IMR-90 (cell line): ENCODE measurements around the gene CTDSP1. TPM values are rescaled to one million over a fixed set of nuclear protein-coding genes. Genes with fewer than 3 reads are reported as not detected.

ENCODE experiments used
- ATAC-seq: fragments of 200-7000 bp; cut with Tn5 transposase; 2 replicates; pipeline ENCODE4 v1.9.1; 2020; ENCODE audit warnings: low read depth, mild to moderate bottlenecking, moderate library complexity
- BruUV-seq: library from RNA; stranded (reverse); fragments of 400-500 nt; replicated peaks from 2 replicates; lab custom pipeline; 2021; lab: Mats Ljungman, UMichigan
- CTCF ChIA-PET: fragments of 300-600 bp; formaldehyde crosslinking; extraction: SDS; loops from one replicate; lab custom pipeline; 2021; ENCODE audit warnings: antibody characterized with exemption; lab: Yijun Ruan, JAX
- POLR2A ChIA-PET: fragments of 300-600 bp; sonication (Branson Sonifier 250); formaldehyde crosslinking; loops from one replicate; lab custom pipeline; 2022; ENCODE audit warnings: antibody characterized with exemption; ENCODE audit not compliant: unreplicated experiment; lab: Charles Lee
- DNase-seq: peaks from one replicate; pipeline ENCODE4 v3.0.0; 2013
- H2AFZ ChIP-seq: replicated peaks from 2 replicates; pipeline ENCODE3; 2013; ENCODE audit warnings: low read length, mild to moderate bottlenecking; ENCODE audit not compliant: poor library complexity
- H2AK5ac ChIP-seq: 2 replicates; pipeline ENCODE4 v1.6.1; 2013; ENCODE audit warnings: low read depth, low read length, inconsistent platforms
- H2AK9ac ChIP-seq: replicated peaks from 2 replicates; pipeline ENCODE3; 2013; ENCODE audit warnings: mild to moderate bottlenecking, low read depth, low read length, moderate library complexity; ENCODE audit not compliant: poor library complexity
- H2BK120ac ChIP-seq: 2 replicates; pipeline ENCODE4 v1.6.1; 2013; ENCODE audit warnings: low read depth, low read length, inconsistent platforms
- H2BK15ac ChIP-seq: 3 replicates; pipeline ENCODE4 v1.6.1; 2013; ENCODE audit warnings: low read depth, low read length, inconsistent platforms
- H2BK20ac ChIP-seq: 2 replicates; pipeline ENCODE4 v1.6.1; 2013; ENCODE audit warnings: low read depth, mild to moderate bottlenecking, inconsistent platforms, low read length, moderate library complexity
- H2BK5ac ChIP-seq: 2 replicates; pipeline ENCODE4 v1.6.1; 2013; ENCODE audit warnings: mild to moderate bottlenecking, low read depth, low read length, inconsistent platforms; ENCODE audit not compliant: poor library complexity, severe bottlenecking
- H3K14ac ChIP-seq: replicated peaks from 2 replicates; pipeline ENCODE4 v1.6.1; 2013; ENCODE audit warnings: low read depth, low read length, inconsistent platforms
- H3K18ac ChIP-seq: 2 replicates; pipeline ENCODE4 v1.6.1; 2013; ENCODE audit warnings: low read depth, low read length, control low read depth
- H3K23ac ChIP-seq: 2 replicates; pipeline ENCODE4 v1.6.1; 2013; ENCODE audit warnings: low read depth, low read length, inconsistent platforms
- H3K27ac ChIP-seq: 2 replicates; pipeline ENCODE4 v1.5.1; 2013; ENCODE audit warnings: mild to moderate bottlenecking, control low read depth, low read length; ENCODE audit not compliant: insufficient read depth
- H3K27me3 ChIP-seq: 2 replicates; pipeline ENCODE4 v1.6.1; 2013; ENCODE audit warnings: low read length; ENCODE audit not compliant: control insufficient read depth, insufficient read depth
- H3K36me3 ChIP-seq: 2 replicates; pipeline ENCODE4 v1.6.1; 2013; ENCODE audit warnings: low read length, mixed read lengths; ENCODE audit not compliant: control insufficient read depth, insufficient read depth
- H3K4ac ChIP-seq: 2 replicates; pipeline ENCODE4 v1.6.1; 2013; ENCODE audit warnings: low read depth, low read length, inconsistent platforms
- H3K4me1 ChIP-seq: 2 replicates; pipeline ENCODE4 v1.6.1; 2013; ENCODE audit warnings: low read length, mixed read lengths; ENCODE audit not compliant: control insufficient read depth, insufficient read depth
- H3K4me2 ChIP-seq: 2 replicates; pipeline ENCODE4 v1.6.1; 2013; ENCODE audit warnings: low read depth, mild to moderate bottlenecking, control low read depth, low read length, moderate library complexity
- H3K4me3 ChIP-seq: 2 replicates; pipeline ENCODE4 v1.5.1; 2013; ENCODE audit warnings: low read depth, mild to moderate bottlenecking, control low read depth, low read length, moderate library complexity; ENCODE audit not compliant: insufficient read depth
- H3K56ac ChIP-seq: 2 replicates; pipeline ENCODE4 v1.6.1; 2013; ENCODE audit warnings: low read length, inconsistent platforms; ENCODE audit not compliant: insufficient read depth; ENCODE audit errors: extremely low read depth
- H3K79me1 ChIP-seq, 2 experiments: 2 replicates each; pipeline ENCODE4 v1.6.1; 2013; ENCODE audit warnings: low read length in 2 of 2, inconsistent platforms in 1 of 2, low read depth in 1 of 2
- H3K9ac ChIP-seq: 2 replicates; pipeline ENCODE4 v1.6.1; 2013; ENCODE audit warnings: low read depth, low read length, control low read depth
- H3K9me1 ChIP-seq: 2 replicates; pipeline ENCODE4 v1.6.1; 2013; ENCODE audit warnings: low read length, inconsistent platforms; ENCODE audit not compliant: insufficient read depth
- H3K9me3 ChIP-seq: 2 replicates; pipeline ENCODE4 v1.6.1; 2013; ENCODE audit warnings: low read length; ENCODE audit not compliant: control insufficient read depth, insufficient read depth
- H4K20me1 ChIP-seq: 2 replicates; pipeline ENCODE4 v1.6.1; 2013; ENCODE audit warnings: low read length, inconsistent platforms; ENCODE audit not compliant: insufficient read depth
- H4K5ac ChIP-seq: 2 replicates; pipeline ENCODE4 v1.6.1; 2013; ENCODE audit warnings: mild to moderate bottlenecking, low read depth, low read length, control low read depth
- H4K8ac ChIP-seq, 2 experiments: 2 replicates each; pipeline ENCODE4 v1.6.1; 2013; ENCODE audit warnings: low read depth in 2 of 2, low read length in 2 of 2, control low read depth in 1 of 2, inconsistent platforms in 1 of 2
- H4K91ac ChIP-seq: 2 replicates; pipeline ENCODE4 v1.6.1; 2013; ENCODE audit warnings: low read depth, low read length, inconsistent platforms; ENCODE audit not compliant: insufficient read depth
- BHLHE40 ChIP-seq: fragments of 150-350 bp; IDR thresholded peaks from 2 replicates; pipeline ENCODE4 v1.6.1; 2016; ENCODE audit warnings: mild to moderate bottlenecking, low read depth, low read length
- FOS ChIP-seq: fragments of 150-350 bp; IDR thresholded peaks from 2 replicates; pipeline ENCODE4 v1.6.1; 2016; ENCODE audit warnings: low read depth, low read length
- MAZ ChIP-seq: IDR thresholded peaks from 2 replicates; pipeline ENCODE4 v1.6.1; 2012; ENCODE audit warnings: low read depth, mild to moderate bottlenecking, low read length, improper control_type of control experiment, moderate library complexity, borderline replicate concordance
- MXI1 ChIP-seq: IDR thresholded peaks from 2 replicates; pipeline ENCODE4 v1.6.1; 2012; ENCODE audit warnings: low read depth, mild to moderate bottlenecking, low read length, moderate library complexity, borderline replicate concordance
- NFE2L2 ChIP-seq: fragments of 150-350 bp; IDR thresholded peaks from 2 replicates; pipeline ENCODE4 v1.6.1; 2016; ENCODE audit warnings: low read depth, mild to moderate bottlenecking, low read length
- POLR2A ChIP-seq: IDR thresholded peaks from 2 replicates; pipeline ENCODE4 v1.6.1; 2012; ENCODE audit warnings: mild to moderate bottlenecking, low read depth, low read length
- RAD21 ChIP-seq: IDR thresholded peaks from 2 replicates; pipeline ENCODE4 v1.6.1; 2012; ENCODE audit warnings: low read length, improper control_type of control experiment
- RCOR1 ChIP-seq: IDR thresholded peaks from 2 replicates; pipeline ENCODE4 v1.6.1; 2012; ENCODE audit warnings: mild to moderate bottlenecking, low read length, improper control_type of control experiment; ENCODE audit not compliant: insufficient replicate concordance
- RFX5 ChIP-seq: IDR thresholded peaks from 2 replicates; pipeline ENCODE4 v1.8.0; 2012; ENCODE audit warnings: low read depth, mild to moderate bottlenecking, low read length, moderate library complexity
- SMC3 ChIP-seq: fragments of 150-350 bp; IDR thresholded peaks from 2 replicates; pipeline ENCODE4 v1.6.1; 2016; ENCODE audit warnings: low read depth, mild to moderate bottlenecking, antibody characterized with exemption, low read length, moderate library complexity
- WGBS, 2 experiments: methylation state at CpG; one replicate each; pipeline versions ENCODE4 v1.1.5 to v1.1.7; 2013; ENCODE audit warnings: missing lambda C conversion rate in 2 of 2; ENCODE audit not compliant: insufficient read length in 1 of 2; ENCODE audit errors: extremely low coverage in 2 of 2; 5-methylcytosine and 5-hydroxymethylcytosine counted together
- dilution Hi-C: fragments of 300-500 bp; cut with HindIII; formaldehyde crosslinking; loops from one replicate; pipeline ENCODE4 v1.14.3; 2018; ENCODE audit warnings: low sequenced_read_pairs; ENCODE audit not compliant: unreplicated experiment
- in situ Hi-C: fragments of 300-500 bp; cut with MboI; formaldehyde crosslinking; loops from 3 replicates; pipeline ENCODE4 v1.14.3; 2019; ENCODE audit warnings: low sequenced_read_pairs, inconsistent platforms, mixed read lengths
- intact Hi-C: fragments of 100-400 bp; cut with micrococcal nuclease; formaldehyde crosslinking; loops from 2 replicates; pipeline ENCODE4 v1.10.0; 2022
- polyA plus RNA-seq, 3 experiments: library from polyadenylated mRNA; depleted of rRNA; stranded (reverse); fragments of >200 nt; gene quantifications; 2 replicates each; pipeline ENCODE4 v1.2.3, GENCODE V29; 2012; ENCODE audit warnings: low replicate concordance in 1 of 3
- total RNA-seq: library from RNA; depleted of rRNA; stranded (reverse); fragments of >200 nt; gene quantifications from 2 replicates; pipeline ENCODE4 v1.2.3, GENCODE V29; 2012
- TF ChIP-seq, protein P1 (sequence below): conservative IDR thresholded peaks from 2 replicates; pipeline ENCODE4 v1.5.1; 2012; ENCODE audit warnings: mild to moderate bottlenecking, low read depth, low read length, improper control_type of control experiment
- TF ChIP-seq, protein P2 (sequence below): fragments of 150-350 bp; IDR thresholded peaks from 2 replicates; pipeline ENCODE4 v1.6.1; 2017; ENCODE audit warnings: mild to moderate bottlenecking, antibody characterized with exemption, low read length, low read depth

Gene CTDSP1
- total and polyA plus RNA-seq, 2 of the 4 experiments (the other 2 are of a cell fraction), result 19.7 to 64.3 TPM

DNA sequence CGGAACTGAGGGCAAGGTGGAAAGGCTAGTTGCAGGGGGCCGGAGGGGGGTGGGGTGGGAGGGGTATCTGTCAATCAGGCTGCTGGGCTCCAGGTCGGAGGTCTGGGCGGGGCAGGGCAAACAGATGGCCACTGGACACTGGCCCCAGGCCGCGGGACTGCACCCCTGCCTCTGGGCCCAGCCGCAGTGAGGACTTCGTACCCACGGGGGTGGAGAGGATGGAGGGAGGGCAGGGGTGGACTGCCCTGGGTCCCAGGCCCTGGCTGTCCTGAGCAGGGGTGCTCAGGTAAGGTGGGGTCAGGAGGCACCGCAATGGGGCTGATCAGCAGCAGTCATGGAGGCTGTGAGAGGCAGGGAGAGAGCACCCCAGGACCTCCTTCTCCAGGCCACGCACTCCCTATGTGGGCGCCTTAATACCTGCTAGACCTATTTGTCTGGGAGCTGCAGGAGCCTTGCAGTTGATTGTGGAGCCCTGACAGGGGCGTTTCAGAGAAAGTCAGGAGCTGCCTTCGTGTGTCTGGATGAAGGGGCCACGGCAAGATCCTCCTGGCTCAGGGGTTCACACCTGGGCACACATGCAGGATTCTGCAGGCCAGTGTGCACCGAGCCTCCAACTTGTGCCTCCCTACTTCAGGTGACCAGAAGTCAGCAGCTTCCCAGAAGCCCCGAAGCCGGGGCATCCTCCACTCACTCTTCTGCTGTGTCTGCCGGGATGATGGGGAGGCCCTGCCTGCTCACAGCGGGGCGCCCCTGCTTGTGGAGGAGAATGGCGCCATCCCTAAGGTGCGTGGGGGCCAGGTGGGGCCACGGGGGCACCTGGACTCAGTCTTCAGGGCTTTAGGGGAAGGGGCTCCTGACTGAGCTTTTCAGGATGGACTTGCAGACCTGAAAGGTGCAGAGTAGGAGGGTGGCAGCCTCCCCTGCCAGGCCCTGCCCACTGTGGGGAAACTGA lies 1.5 kb downstream of the CTDSP1 start:
- Histone ChIP-seq H3K79me1 (peaks cover 6 to 41% of the 10 kb centered on the region in 2 experiments; a peak in 3 of 4 replicates), H4K91ac (peak overlapping the region; percentile 87), H3K9me3 (no peaks in the 10 kb centered on the region), H2BK5ac (peak overlapping the region; percentile 84), H3K4me1 (peaks cover 31% of the 10 kb centered on the region), H3K23ac (peak overlapping the region; percentile 52; the same call in 1 of the 2 replicates), H2BK120ac (no peak overlapping the region), H3K9ac (peak overlapping the region; percentile 73), H3K18ac (no peak overlapping the region; the same call in 1 of the 2 replicates), H4K8ac (peak overlapping the region in 1 of 2 experiments; percentile 76; a peak in 1 of 4 replicates), H2AK9ac (peak overlapping the region; percentile 99), H3K56ac (no peak overlapping the region), H3K4me3 (peak overlapping the region; percentile 96), H3K36me3 (peaks cover 26% of the 10 kb centered on the region), H2AK5ac (peak overlapping the region; percentile 92; the same call in 1 of the 2 replicates), H2BK15ac (no peak overlapping the region), H2BK20ac (no peak overlapping the region), H3K9me1 (no peaks in the 10 kb centered on the region), H4K20me1 (peaks cover 13% of the 10 kb centered on the region; the same call in 1 of the 2 replicates), H4K5ac (no peak overlapping the region), H3K4ac (peak overlapping the region; percentile 60), H2AFZ (peak overlapping the region; percentile 88), H3K27ac (peak overlapping the region; percentile 75), H3K27me3 (no peaks in the 10 kb centered on the region), H3K14ac (0 out of 2 replicates have a peak overlapping the region, but pooled peaks have one; percentile 60), H3K4me2 (peak overlapping the region; percentile 91)
- intact Hi-C loops, result no loop called here
- in situ Hi-C loops, result loop anchor here (10.0 kb wide), 1 partner anchor 254 kb away; the partner anchor contains the start of genes BCS1L and ZNF142
- CTCF ChIA-PET, result no interaction called here
- dilution Hi-C loops, result no loop called here
- POLR2A ChIA-PET, result interaction anchor here (0.6 kb wide), 1 partner anchor 78 kb away, joined by 3 read pairs; no protein-coding TSS in a partner anchor
- no peak for ATAC-seq
- no peak for DNase-seq
- 34% methylated on average over 5 of the region's 24 CpGs; no CpG with 5 or more reads in 1 of the 2 experiments for WGBS, 2 experiments
- no TSS peak for BruUV-seq
- TF ChIP-seq, protein P1, sequence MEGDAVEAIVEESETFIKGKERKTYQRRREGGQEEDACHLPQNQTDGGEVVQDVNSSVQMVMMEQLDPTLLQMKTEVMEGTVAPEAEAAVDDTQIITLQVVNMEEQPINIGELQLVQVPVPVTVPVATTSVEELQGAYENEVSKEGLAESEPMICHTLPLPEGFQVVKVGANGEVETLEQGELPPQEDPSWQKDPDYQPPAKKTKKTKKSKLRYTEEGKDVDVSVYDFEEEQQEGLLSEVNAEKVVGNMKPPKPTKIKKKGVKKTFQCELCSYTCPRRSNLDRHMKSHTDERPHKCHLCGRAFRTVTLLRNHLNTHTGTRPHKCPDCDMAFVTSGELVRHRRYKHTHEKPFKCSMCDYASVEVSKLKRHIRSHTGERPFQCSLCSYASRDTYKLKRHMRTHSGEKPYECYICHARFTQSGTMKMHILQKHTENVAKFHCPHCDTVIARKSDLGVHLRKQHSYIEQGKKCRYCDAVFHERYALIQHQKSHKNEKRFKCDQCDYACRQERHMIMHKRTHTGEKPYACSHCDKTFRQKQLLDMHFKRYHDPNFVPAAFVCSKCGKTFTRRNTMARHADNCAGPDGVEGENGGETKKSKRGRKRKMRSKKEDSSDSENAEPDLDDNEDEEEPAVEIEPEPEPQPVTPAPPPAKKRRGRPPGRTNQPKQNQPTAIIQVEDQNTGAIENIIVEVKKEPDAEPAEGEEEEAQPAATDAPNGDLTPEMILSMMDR, result no peak
- no peak for TF ChIP-seq RCOR1
- TF ChIP-seq, protein P2, sequence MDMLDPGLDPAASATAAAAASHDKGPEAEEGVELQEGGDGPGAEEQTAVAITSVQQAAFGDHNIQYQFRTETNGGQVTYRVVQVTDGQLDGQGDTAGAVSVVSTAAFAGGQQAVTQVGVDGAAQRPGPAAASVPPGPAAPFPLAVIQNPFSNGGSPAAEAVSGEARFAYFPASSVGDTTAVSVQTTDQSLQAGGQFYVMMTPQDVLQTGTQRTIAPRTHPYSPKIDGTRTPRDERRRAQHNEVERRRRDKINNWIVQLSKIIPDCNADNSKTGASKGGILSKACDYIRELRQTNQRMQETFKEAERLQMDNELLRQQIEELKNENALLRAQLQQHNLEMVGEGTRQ, result no peak
- TF ChIP-seq MAZ, result no peak
- TF ChIP-seq SMC3, result no peak
- TF ChIP-seq BHLHE40, result no peak
- TF ChIP-seq POLR2A, result no peak
- no peak for TF ChIP-seq NFE2L2
- TF ChIP-seq RFX5, result no peak
- no peak for TF ChIP-seq RAD21
- no peak for TF ChIP-seq FOS
- no peak for TF ChIP-seq MXI1
